ENCODE measurements around the gene YPEL2.

Gene YPEL2

GRCh38 chr17:59361386-59361785, 29.9 kb downstream of the YPEL2 start:
- H3K27ac ChIP-seq (ENCODE audit: low read depth, low read length), result no peak overlapping the region
- peak overlapping the region; percentile 93; the same call in 1 of the 2 replicates for H3K4me2 ChIP-seq (ENCODE audit: low read length)
- H3K36me3 ChIP-seq (ENCODE audit: control insufficient read depth, low read length), result no peaks in the 10 kb centered on the region
- H3K4me3 ChIP-seq (ENCODE audit: low read length), result peak overlapping the region; percentile 63
- no peaks in the 10 kb centered on the region for H3K9me3 ChIP-seq (ENCODE audit: control insufficient read depth, insufficient read depth, low read length)
- H3K79me2 ChIP-seq (ENCODE audit: control insufficient read depth, low read length), result no peaks in the 10 kb centered on the region
- H4K20me1 ChIP-seq (ENCODE audit: control insufficient read depth, insufficient read depth, low read depth, low read length), result no peaks in the 10 kb centered on the region
- H3K4me1 ChIP-seq (ENCODE audit: control insufficient read depth, low read length), result peaks cover 54% of the 10 kb centered on the region
- no peaks in the 10 kb centered on the region for H3K9me2 ChIP-seq (replicated peaks; ENCODE audit: control insufficient read depth, low read length)
- H3F3A ChIP-seq (ENCODE audit: control insufficient read depth, insufficient read depth), result no peaks in the 10 kb centered on the region
- H3K27me3 ChIP-seq (ENCODE audit: control insufficient read depth, low read length), result no peaks in the 10 kb centered on the region
- TF ChIP-seq, protein P1, sequence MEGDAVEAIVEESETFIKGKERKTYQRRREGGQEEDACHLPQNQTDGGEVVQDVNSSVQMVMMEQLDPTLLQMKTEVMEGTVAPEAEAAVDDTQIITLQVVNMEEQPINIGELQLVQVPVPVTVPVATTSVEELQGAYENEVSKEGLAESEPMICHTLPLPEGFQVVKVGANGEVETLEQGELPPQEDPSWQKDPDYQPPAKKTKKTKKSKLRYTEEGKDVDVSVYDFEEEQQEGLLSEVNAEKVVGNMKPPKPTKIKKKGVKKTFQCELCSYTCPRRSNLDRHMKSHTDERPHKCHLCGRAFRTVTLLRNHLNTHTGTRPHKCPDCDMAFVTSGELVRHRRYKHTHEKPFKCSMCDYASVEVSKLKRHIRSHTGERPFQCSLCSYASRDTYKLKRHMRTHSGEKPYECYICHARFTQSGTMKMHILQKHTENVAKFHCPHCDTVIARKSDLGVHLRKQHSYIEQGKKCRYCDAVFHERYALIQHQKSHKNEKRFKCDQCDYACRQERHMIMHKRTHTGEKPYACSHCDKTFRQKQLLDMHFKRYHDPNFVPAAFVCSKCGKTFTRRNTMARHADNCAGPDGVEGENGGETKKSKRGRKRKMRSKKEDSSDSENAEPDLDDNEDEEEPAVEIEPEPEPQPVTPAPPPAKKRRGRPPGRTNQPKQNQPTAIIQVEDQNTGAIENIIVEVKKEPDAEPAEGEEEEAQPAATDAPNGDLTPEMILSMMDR (IDR thresholded peaks at IDR 0.05; ENCODE audit: low read depth, low read length, poor library complexity, severe bottlenecking), result no peak
- no peak for TF ChIP-seq EZH2phosphoT487 (IDR thresholded peaks at IDR 0.05; ENCODE audit: borderline replicate concordance, low read length)

DNA sequence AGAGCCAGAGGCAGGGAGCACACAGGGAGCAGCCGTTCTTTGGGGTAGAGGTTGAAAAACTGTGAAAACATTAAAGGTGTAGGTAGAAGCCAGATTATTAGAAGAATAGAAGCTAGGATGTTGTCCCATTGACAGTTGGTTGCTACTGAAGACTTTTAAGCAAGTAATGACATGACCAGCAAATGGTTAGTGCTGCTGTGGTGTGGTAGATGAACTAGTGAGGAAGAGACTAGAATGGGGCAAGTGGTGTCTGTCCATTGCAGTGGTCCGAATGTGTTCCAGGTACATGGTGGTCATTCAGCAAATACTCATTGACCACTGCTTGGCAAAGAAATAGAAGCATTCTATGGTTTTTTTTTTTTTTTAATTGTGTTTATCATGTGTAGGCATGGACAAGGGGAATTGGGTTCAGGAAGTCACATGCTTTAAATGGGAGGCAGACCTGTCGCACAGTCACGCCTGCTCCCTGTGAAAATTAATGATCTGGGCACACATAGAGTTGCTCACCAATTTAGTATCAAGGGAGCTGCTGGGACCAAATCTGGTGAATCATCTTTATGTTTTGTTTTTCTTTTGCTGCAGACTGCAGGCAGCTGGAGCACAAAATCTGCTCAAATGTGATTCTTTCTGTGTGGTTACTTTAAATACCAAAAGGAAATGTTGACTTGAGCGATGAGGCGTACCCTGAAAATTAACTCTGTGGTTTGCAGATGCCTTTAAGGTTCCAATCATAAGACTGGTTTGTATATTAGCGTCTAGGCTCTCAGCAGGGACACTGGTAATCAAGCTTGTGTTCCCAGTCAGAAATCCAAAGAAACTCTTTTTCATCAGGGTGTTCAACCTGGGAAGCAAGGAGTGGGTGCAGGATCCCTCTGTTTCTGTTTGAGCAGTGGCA, 30.7 kb downstream of the YPEL2 start:
- peaks cover 54% of the 10 kb centered on the region for H3K4me1 ChIP-seq (ENCODE audit: control insufficient read depth, low read length)
- H4K20me1 ChIP-seq (ENCODE audit: control insufficient read depth, insufficient read depth, low read depth, low read length), result no peaks in the 10 kb centered on the region
- no peaks in the 10 kb centered on the region for H3K27me3 ChIP-seq (ENCODE audit: control insufficient read depth, low read length)
- TF ChIP-seq, protein P1 (IDR thresholded peaks at IDR 0.05; ENCODE audit: low read depth, low read length, poor library complexity, severe bottlenecking), result no peak
- TF ChIP-seq EZH2phosphoT487 (IDR thresholded peaks at IDR 0.05; ENCODE audit: borderline replicate concordance, low read length), result no peak
- peak overlapping the region; percentile 93 for H3K4me2 ChIP-seq (ENCODE audit: low read length)
- no peaks in the 10 kb centered on the region for H3F3A ChIP-seq (ENCODE audit: control insufficient read depth, insufficient read depth)
- H3K27ac ChIP-seq (ENCODE audit: low read depth, low read length), result peak overlapping the region; percentile 51
- H3K9me3 ChIP-seq (ENCODE audit: control insufficient read depth, insufficient read depth, low read length), result no peaks in the 10 kb centered on the region
- H3K79me2 ChIP-seq (ENCODE audit: control insufficient read depth, low read length), result no peaks in the 10 kb centered on the region
- peak overlapping the region; percentile 63 for H3K4me3 ChIP-seq (ENCODE audit: low read length)
- H3K9me2 ChIP-seq (replicated peaks; ENCODE audit: control insufficient read depth, low read length), result no peaks in the 10 kb centered on the region
- H3K36me3 ChIP-seq (ENCODE audit: control insufficient read depth, low read length), result no peaks in the 10 kb centered on the region

DNA sequence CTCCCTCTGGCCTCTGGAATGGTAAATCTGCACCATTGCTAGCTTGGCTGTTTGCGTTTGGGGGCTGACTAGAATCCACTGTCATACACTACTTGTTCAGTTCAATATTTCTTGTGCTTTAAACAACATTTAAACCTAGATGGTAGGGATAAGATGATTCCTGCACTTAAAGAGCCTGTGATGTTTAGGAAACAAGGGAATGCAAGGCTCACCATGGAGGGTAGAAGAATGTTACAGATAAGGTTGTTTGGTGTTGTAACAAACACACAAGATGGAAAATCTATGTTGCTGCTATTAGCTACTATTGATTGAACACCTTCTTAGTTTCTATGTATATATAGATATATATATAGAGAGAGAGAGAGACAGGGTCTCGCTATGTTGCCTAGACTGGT, 31.4 kb downstream of the YPEL2 start:
- Histone ChIP-seq H3F3A (ENCODE audit: control insufficient read depth, insufficient read depth) (no peaks in the 10 kb centered on the region), H3K9me2 (replicated peaks; ENCODE audit: control insufficient read depth, low read length) (no peaks in the 10 kb centered on the region), H3K36me3 (ENCODE audit: control insufficient read depth, low read length) (no peaks in the 10 kb centered on the region), H3K27ac (ENCODE audit: low read depth, low read length) (peak overlapping the region; percentile 51), H3K4me3 (ENCODE audit: low read length) (peak overlapping the region; percentile 63), H3K79me2 (ENCODE audit: control insufficient read depth, low read length) (no peaks in the 10 kb centered on the region), H3K9me3 (ENCODE audit: control insufficient read depth, insufficient read depth, low read length) (no peaks in the 10 kb centered on the region), H3K4me2 (ENCODE audit: low read length) (peak overlapping the region; percentile 93), H3K4me1 (ENCODE audit: control insufficient read depth, low read length) (peaks cover 54% of the 10 kb centered on the region), H3K27me3 (ENCODE audit: control insufficient read depth, low read length) (no peaks in the 10 kb centered on the region), H4K20me1 (ENCODE audit: control insufficient read depth, insufficient read depth, low read depth, low read length) (no peaks in the 10 kb centered on the region)
- TF ChIP-seq, protein P1 (IDR thresholded peaks at IDR 0.05; ENCODE audit: low read depth, low read length, poor library complexity, severe bottlenecking), result no peak
- no peak for TF ChIP-seq EZH2phosphoT487 (IDR thresholded peaks at IDR 0.05; ENCODE audit: borderline replicate concordance, low read length)
